Stimulated activated CD4-positive, alpha-beta T cell treated with anti-CD3 and anti-CD28 coated beads, Interleukin-4, amount 100 ng/mL, for 24 hours (primary cell): ENCODE data around the gene ITPR1.
"Not testable (repeated sequence)": the region's sequence is repeated elsewhere in the genome, so short reads cannot be mapped to it uniquely, and the experiment has no call there.

ENCODE experiments used
- DNase-seq: peaks from one replicate; pipeline ENCODE4 v3.0.0-alpha.2; 2020

ITPR1 gene

DNA sequence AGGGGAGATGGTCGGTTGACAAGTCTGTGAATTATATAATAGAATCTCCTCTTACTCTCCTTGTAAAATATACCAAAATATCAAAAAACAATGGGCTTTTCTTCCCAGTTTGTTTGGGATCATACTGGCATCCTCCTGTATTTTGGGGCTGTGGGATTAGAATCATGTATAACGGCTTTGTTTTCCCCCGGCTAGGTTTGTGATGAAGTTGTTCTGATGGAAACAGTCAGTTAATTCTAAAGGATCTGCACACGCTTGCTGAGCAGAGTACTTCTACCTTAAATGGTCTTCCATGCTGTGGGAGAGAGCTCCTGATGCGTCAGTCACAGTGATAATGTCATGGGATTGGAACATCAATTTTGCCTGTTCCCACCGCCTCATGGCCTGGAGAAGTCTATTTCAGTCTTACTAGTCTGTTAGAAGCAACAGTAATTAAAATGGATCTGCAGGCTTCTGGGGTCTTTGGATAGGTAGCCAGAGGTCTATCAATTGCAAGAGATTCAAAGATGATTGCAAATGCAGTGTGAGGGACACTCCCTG lies 81.3 kb downstream of the ITPR1 start:
- no peak for DNase-seq

GRCh38 chr3:4575381-4575780 lies 82.2 kb downstream of the ITPR1 start:
- no peak for DNase-seq

- DNase-seq: no peak
Observed at GRCh38 chr3:4577721-4578120, 84.6 kb downstream of the ITPR1 start.

DNA sequence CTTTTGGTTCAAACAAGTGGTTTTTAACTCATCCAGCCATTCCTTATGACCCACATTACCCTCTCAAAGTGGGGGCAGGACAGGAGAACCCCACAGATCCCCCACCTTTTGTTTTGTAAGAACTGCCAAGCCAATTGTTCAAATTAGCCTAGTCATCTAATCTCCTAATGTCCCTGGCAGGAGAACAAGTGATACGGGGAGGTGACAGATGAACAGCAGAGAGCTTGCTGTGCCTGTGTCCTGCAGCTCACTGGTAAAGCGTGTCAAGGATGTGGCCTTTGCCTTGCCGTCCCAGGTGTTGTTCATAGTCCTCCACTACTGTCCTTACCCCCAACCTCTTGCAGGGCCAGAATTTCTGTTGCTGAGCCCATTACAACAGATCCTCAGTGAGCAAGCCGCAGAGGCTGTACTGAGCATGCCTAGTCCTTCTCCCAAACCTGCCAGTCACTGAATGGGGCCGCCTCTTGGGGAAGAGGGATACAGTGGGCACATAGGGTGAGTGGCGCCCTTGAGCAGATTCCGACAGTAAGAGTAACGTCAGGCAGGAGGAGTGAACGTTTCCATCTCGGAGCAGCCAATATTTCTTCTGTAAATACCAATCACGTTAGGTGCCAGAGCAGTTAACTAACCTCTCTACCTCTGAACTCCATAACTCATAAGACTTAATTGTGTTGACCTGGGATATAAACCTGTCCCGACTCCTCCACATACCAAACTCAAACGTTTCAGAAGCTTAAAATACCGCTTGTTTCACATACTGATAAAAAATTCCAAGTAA lies 87.4 kb downstream of the ITPR1 start:
- no peak for DNase-seq

- no peak for DNase-seq
Observed at GRCh38 chr3:4581124-4581424, 87.9 kb downstream of the ITPR1 start.

GRCh38 chr3:4581498-4581897 lies 88.3 kb downstream of the ITPR1 start:
- DNase-seq: no peak

- no peak for DNase-seq
Observed at GRCh38 chr3:4581920-4582611, 88.9 kb downstream of the ITPR1 start.

DNA sequence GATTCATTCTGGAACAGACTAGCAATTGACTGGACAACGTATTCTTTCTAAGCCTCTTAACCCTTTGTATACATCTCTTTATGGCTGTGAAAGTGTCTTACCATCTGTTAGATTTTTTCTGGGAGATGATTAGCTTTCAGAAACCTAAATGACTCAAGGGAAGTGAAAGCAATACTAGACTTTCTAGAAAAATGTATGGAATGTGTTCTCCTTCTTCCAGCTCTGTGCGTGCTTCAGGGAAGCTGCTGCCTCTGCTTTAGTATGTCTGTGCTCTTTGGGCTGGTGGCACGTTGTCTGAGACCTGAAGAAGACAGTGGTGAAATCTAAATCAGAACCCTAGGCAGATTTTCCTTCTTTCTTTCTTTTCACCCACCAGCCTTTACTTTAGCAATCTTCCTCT lies 89.5 kb downstream of the ITPR1 start:
- no peak for DNase-seq

- DNase-seq: no peak
Observed at GRCh38 chr3:4583416-4583815, 90.3 kb downstream of the ITPR1 start.

- DNase-seq: peak; percentile 9
Observed at GRCh38 chr3:4584456-4585249, 91.5 kb downstream of the ITPR1 start.

GRCh38 chr3:4586381-4586780 lies 93.2 kb downstream of the ITPR1 start:
- no peak for DNase-seq

GRCh38 chr3:4587061-4587837 lies 94.1 kb downstream of the ITPR1 start:
- no peak for DNase-seq

GRCh38 chr3:4587838-4588105 lies 94.6 kb downstream of the ITPR1 start:
- DNase-seq: no peak

DNA sequence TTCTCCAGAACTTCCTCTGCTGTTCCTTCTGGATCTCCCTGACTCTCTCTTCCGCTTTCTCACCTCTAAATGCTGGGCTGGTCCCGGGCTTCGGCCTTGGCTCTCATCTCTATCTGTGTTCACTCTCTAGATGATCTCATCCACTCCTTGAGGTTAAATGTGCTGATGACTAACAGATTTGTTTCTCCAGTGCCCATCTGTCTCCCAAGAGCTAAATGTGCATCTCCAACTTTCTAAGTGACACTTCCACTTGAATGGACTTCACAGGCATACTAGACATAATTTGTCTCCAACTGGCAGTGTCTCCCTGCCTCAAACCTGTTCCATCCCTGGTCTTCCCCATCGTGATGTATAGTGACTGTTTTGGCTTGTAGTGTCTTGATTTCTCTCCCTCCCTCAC lies 95.3 kb downstream of the ITPR1 start:
- no peak for DNase-seq

DNA sequence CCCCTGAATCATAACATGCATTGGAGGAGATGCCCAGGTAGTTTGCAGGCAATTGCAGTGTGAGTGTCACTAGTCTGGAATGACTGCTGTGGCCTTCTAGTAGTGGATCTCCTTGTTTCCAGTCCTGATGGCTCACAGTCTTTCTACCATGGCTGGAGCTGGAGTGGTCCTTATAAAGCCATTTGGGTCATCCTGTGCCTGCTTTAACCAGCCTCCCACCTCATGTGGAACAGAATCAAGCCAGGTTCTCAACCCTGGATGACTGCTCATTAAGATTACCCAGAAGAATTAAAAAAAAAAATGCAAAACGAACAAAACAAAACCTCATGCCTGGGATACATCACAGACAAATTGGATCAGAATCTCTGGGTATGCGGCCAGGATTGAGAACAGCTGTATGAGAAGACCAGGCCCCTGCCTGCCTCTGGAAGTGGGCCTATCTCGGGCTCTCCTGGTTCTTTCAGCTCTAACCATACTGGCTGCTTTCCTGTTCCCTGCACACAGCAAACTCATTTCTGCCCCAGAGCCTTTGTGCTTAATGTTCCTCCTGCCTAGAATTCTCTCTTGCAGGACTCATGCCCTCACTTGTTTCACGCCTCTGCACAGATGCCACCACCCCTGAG lies 96.4 kb downstream of the ITPR1 start:
- DNase-seq: no peak

- not testable (repeated sequence) for DNase-seq
Observed at GRCh38 chr3:4590849-4591248, 97.7 kb downstream of the ITPR1 start.

GRCh38 chr3:4591669-4592068 lies 98.5 kb downstream of the ITPR1 start:
- no peak for DNase-seq

- no peak for DNase-seq
Observed at GRCh38 chr3:4593014-4593413, 99.9 kb downstream of the ITPR1 start.

DNA sequence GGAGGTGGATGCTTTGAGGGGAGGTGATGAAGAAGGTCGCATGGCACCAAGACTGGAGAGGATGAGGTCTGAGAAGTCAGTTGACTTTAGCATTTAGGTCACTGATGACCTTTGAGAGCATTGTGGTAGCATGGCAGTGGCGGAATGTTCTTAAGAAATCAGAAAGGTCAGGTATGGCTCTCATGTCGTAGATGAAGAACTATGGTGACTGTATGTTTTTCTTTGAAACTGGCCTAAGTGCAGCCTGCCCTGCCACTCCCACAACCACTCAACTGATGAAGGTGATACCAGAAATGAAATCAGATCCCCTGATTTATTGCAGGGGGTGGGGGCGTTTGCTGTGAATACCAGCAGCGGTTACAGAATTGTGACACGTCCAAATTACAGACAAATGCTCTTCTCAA lies 102.6 kb downstream of the ITPR1 start:
- no peak for DNase-seq

DNA sequence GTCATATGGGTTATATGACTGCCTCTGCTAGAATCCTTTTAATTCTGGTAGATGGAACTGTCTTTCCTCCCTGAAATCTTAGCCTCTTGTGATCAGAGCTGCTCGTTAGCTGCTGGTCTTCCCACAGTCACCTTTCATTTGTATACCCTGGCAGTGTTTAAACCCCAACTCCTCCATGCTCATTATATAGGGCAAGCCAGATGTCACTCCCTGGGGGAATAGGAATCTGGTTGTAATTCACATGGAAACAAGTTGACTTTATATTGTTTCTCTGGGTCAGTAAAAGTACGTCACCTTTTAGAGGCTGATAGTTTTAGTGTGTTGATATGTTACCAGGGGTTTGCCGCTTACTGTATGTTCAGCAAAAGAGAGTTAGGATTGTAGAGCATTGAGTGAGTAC lies 103.5 kb downstream of the ITPR1 start:
- DNase-seq: no peak

GRCh38 chr3:4597208-4597985 lies 104.2 kb downstream of the ITPR1 start:
- DNase-seq: no peak

DNA sequence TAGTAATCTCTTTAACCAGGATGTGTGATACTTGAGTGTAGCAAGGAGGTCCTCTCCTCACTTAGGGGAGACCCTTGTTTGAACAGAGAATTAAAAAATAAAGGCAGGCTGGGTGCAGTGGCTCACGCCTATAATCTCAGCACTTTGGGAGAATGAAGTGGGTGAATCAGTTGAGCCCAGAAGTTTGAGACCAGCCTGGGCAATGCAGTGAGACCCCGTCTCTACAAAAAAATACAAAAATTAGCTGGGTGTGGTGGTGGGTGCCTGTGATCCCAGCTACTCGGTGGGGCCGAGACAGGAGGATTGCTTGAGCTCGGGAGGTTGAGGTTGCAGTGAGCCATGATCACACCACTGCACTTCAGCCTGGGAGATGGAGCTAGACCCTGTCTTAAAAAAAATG lies 105.1 kb downstream of the ITPR1 start:
- DNase-seq: not testable (repeated sequence)
